Pancreas (tissue), 10 donors: ENCODE data around the gene ACVR1. TPM values are rescaled to one million over a fixed set of nuclear protein-coding genes. Genes with fewer than 3 reads are reported as not detected.
A peak's percentile ranks its signal among the peaks of the same experiment; 100 is the strongest.

Experiments used
- ATAC-seq, 4 donors: fragments of 200-7000 bp; cut with Tn5 transposase; one replicate each; pipeline versions ENCODE4 v1.8.0 to v1.9.1; 2020; ENCODE audit warnings: mild to moderate bottlenecking in 4 of 4, moderate library complexity in 4 of 4
- DNase-seq, 6 donors: peaks; one replicate each; pipeline ENCODE4 v3.0.0-alpha.2; 2020
- FAIRE-seq: peaks from 2 replicates; lab custom pipeline; 2012; peaks lifted over from hg19 to GRCh38; lab: Jason Lieb, UNC
- H3K27ac ChIP-seq, 4 donors: fragments of 200-600 bp; sonication (generic); 1 replicate in 3 of 4; 2 replicates in 1 of 4; pipeline versions ENCODE4 v1.5.0 to v1.8.0; 2020
- H3K27me3 ChIP-seq, 4 donors: fragments of 200-600 bp; one replicate each; pipeline ENCODE4 v1.8.0; 2021
- H3K36me3 ChIP-seq, 3 donors: fragments of 200-600 bp; sonication (generic) in 1 of 3; one replicate each; pipeline versions ENCODE4 v1.5.0 to v1.8.0; 2020 to 2021
- H3K4me1 ChIP-seq, 3 donors: fragments of 200-600 bp; one replicate each; pipeline ENCODE4 v1.8.0; 2021
- H3K4me3 ChIP-seq, 4 donors: fragments of 200-600 bp; sonication (generic) in 2 of 4; one replicate each; pipeline versions ENCODE4 v1.5.0 to v1.8.0; 2020 to 2021
- H3K9me3 ChIP-seq, 4 donors: fragments of 200-600 bp; one replicate each; pipeline ENCODE4 v1.8.0; 2021
- CTCF ChIP-seq, 4 donors: fragments of 200-600 bp; sonication (generic) in 3 of 4; IDR thresholded peaks; one replicate each; pipeline versions ENCODE4 v1.5.0 to v1.8.0; 2021; ENCODE audit warnings: antibody characterized with exemption in 4 of 4
- WGBS, 2 donors: extraction: QIAGEN DNeasy Blood & Tissue Kit; methylation state at CpG; one replicate each; pipeline ENCODE4 v1.1.7; 2013; 5-methylcytosine and 5-hydroxymethylcytosine counted together
- intact Hi-C, 3 donors: fragments of 100-400 bp; cut with DNase I; formaldehyde crosslinking; loops; one replicate each; pipeline versions ENCODE4 v1.11.1 to v1.14.2; 2022
- polyA plus RNA-seq, 2 donors: library from polyadenylated mRNA; stranded (reverse); fragments of 200-250 nt; gene quantifications; one replicate each; pipeline ENCODE4 v1.2.3, GENCODE V29; 2013
- total RNA-seq, 6 donors: library from RNA; stranded (reverse); fragmentation: NEBNext Ultra II Directional in 4 of 6; extraction: Animal tissue kit (Norgen Biotek cat#: 25700) in 4 of 6; gene quantifications; one replicate each; pipeline versions ENCODE4 v1.2.1 to v1.2.4, GENCODE V29; 2021 to 2023
- donor health status: healthy with polysubstance abuse.
- donor health status: DM: no; HTN: no; CAD: no; lungs with moderate emphysema.
- donor health status: DM: no; HTN: no; CAD: no.
- donor health status: control.
- donor health status: control.
- donor health status: Bipolar disorder and iron deficiency.
- donor health status: DM: yes; HTN: yes; CAD: no.
- donor health status: DM: no; HTN: no; CAD: no.
- donor health status: DM: no; HTN: no; CAD: no.
- donor health status: DM: yes; HTN: yes; CAD: no.

ACVR1 gene
- total and polyA plus RNA-seq, 8 donors: 3.1 to 25.2 (median 11.7) TPM

- Histone ChIP-seq H3K4me1 (no peaks in the 10 kb centered on the region), H3K4me3 (no peak overlapping the region), H3K27me3 (no peaks in the 10 kb centered on the region), H3K36me3 (peaks cover 0 to 7% (median 0%) of the 10 kb centered on the region in 3 donors), H3K9me3 (no peaks in the 10 kb centered on the region), H3K27ac (no peak overlapping the region)
- DNase-seq: no peak
- no peak for FAIRE-seq
- no peak for TF ChIP-seq CTCF (IDR thresholded peaks at IDR 0.05)
- intact Hi-C loops: no loop called here
- 80 to 84% methylated on average over 5 of the region's 5 CpGs for WGBS, 2 donors
- no peak for ATAC-seq
These were observed 75.2 kb downstream of the ACVR1 start for GRCh38 chr2:157800838-157801495.

- DNase-seq: no peak
- intact Hi-C loops: no loop called here
- Histone ChIP-seq H3K36me3 (peaks cover 0 to 6% (median 0%) of the 10 kb centered on the region in 3 donors), H3K4me1 (peaks cover 0 to 12% (median 10%) of the 10 kb centered on the region in 3 donors), H3K27me3 (no peaks in the 10 kb centered on the region), H3K27ac (no peak overlapping the region), H3K9me3 (no peaks in the 10 kb centered on the region), H3K4me3 (no peak overlapping the region)
- ATAC-seq: no peak
- peak in 1 of 4 donors; percentile 9 for TF ChIP-seq CTCF (IDR thresholded peaks at IDR 0.05)
- no peak for FAIRE-seq
These were observed 83.0 kb downstream of the ACVR1 start for GRCh38 chr2:157793053-157793612.

GRCh38 chr2:157792335-157793052 is 83.6 kb downstream of the ACVR1 start:
- DNase-seq: no peak
- peaks cover 0 to 12% (median 10%) of the 10 kb centered on the region in 3 donors for H3K4me1 ChIP-seq
- H3K36me3 ChIP-seq: no peaks in the 10 kb centered on the region
- no peak overlapping the region for H3K4me3 ChIP-seq
- ATAC-seq: no peak
- no peak for FAIRE-seq
- intact Hi-C loops: no loop called here
- H3K9me3 ChIP-seq: no peaks in the 10 kb centered on the region
- no peak for TF ChIP-seq CTCF (IDR thresholded peaks at IDR 0.05)
- 79 to 85% methylated on average over 3 of the region's 3 CpGs for WGBS, 2 donors
- H3K27ac ChIP-seq: no peak overlapping the region
- H3K27me3 ChIP-seq: no peaks in the 10 kb centered on the region

GRCh38 chr2:157790780-157791179 is 85.3 kb downstream of the ACVR1 start:
- Histone ChIP-seq H3K27me3 (no peaks in the 10 kb centered on the region), H3K27ac (peak overlapping the region; percentile 33 to 64 (median 38)), H3K4me3 (no peak overlapping the region), H3K36me3 (no peaks in the 10 kb centered on the region), H3K4me1 (peaks cover 0 to 17% (median 13%) of the 10 kb centered on the region in 3 donors), H3K9me3 (no peaks in the 10 kb centered on the region)
- DNase-seq (no peak), ATAC-seq (no peak), FAIRE-seq (no peak)
- 93 to 98% methylated on average over 5 of the region's 5 CpGs for WGBS, 2 donors
- TF ChIP-seq CTCF (IDR thresholded peaks at IDR 0.05): no peak
- intact Hi-C loops: no loop called here
